HL-60 (cell line): ENCODE data around the gene CCDC197.

Experiments
- DNase-seq, 2 experiments: peaks; one replicate each; pipeline ENCODE4 v3.0.0-alpha.2; 2010 to 2020; ENCODE audit warnings: low read depth in 1 of 2, low spot score in 1 of 2
- H3K27ac ChIP-seq: fragments of 250-450 bp; sonication (Bioruptor Pico); replicated peaks from 2 replicates; pipeline ENCODE4 v1.5.1; 2020; ENCODE audit warnings: mild to moderate bottlenecking, moderate library complexity
- H3K27me3 ChIP-seq: fragments of 250-450 bp; sonication (Bioruptor Pico); 2 replicates; pipeline ENCODE4 v1.5.1; 2021; ENCODE audit warnings: mild to moderate bottlenecking, moderate library complexity; ENCODE audit not compliant: insufficient read depth, poor library complexity, severe bottlenecking
- H3K4me3 ChIP-seq: replicated peaks from 2 replicates; pipeline ENCODE4 v1.5.1; 2011; ENCODE audit warnings: mild to moderate bottlenecking, control low read depth, low read length; ENCODE audit not compliant: insufficient read depth
- CTCF ChIP-seq: IDR thresholded peaks from one replicate; pipeline ENCODE4 v1.5.1; 2011; ENCODE audit warnings: low read length, control low read depth, inconsistent platforms; ENCODE audit not compliant: insufficient read depth
- GABPA ChIP-seq: IDR thresholded peaks from 2 replicates; pipeline ENCODE4 v1.6.1; 2012; ENCODE audit warnings: low read depth
- POLR2AphosphoS5 ChIP-seq: IDR thresholded peaks from 2 replicates; pipeline ENCODE4 v1.6.1; 2012; ENCODE audit warnings: low read depth
- REST ChIP-seq: IDR thresholded peaks from 2 replicates; pipeline ENCODE4 v1.6.1; 2012; ENCODE audit warnings: low read depth; ENCODE audit not compliant: insufficient replicate concordance
- SPI1 ChIP-seq: IDR thresholded peaks from 2 replicates; pipeline ENCODE4 v1.6.1; 2012; ENCODE audit warnings: low read depth, mild to moderate bottlenecking, borderline replicate concordance

CCDC197 gene

GRCh38 chr14:94026173-94026888, 29.2 kb downstream of the CCDC197 start, which contains the start of gene OTUB2:
Gene OTUB2 (plus strand): TSS chr14:94026340. CDS start chr14:94026538, 198 bp downstream.
- no peak within 1 kb of the TSS for H3K27ac ChIP-seq
- TF ChIP-seq CTCF, result no peak

GRCh38 chr14:94026889-94027469, 29.9 kb downstream of the CCDC197 start:
- DNase-seq, result no peak
- peak overlapping the region; percentile 63 for H3K4me3 ChIP-seq
- TF ChIP-seq GABPA (no peak), CTCF (no peak), POLR2AphosphoS5 (no peak), SPI1 (no peak)
- no peak overlapping the region for H3K27ac ChIP-seq
- no peaks in the 10 kb centered on the region for H3K27me3 ChIP-seq

More at GRCh38 chr14:94026173-94026888, 29.2 kb downstream of the CCDC197 start, which contains the start of gene OTUB2:
- Histone ChIP-seq H3K4me3 (peak within 1 kb of the TSS; percentile 63), H3K27me3 (no peaks in the 10 kb centered on the region)
- DNase-seq, result peak; percentile 95 to 98

- Histone ChIP-seq H3K4me3 (no peak overlapping the region), H3K27me3 (no peaks in the 10 kb centered on the region), H3K27ac (no peak overlapping the region)
- TF ChIP-seq SPI1 (no peak), CTCF (no peak), REST (no peak), GABPA (no peak), POLR2AphosphoS5 (no peak)
- no peak for DNase-seq
These were observed 30.7 kb downstream of the CCDC197 start for GRCh38 chr14:94027566-94028449.

GRCh38 chr14:94028450-94028826, 31.3 kb downstream of the CCDC197 start:
- H3K27me3 ChIP-seq, result no peaks in the 10 kb centered on the region
- TF ChIP-seq CTCF, result no peak
- no peak for TF ChIP-seq GABPA
- no peak for TF ChIP-seq POLR2AphosphoS5
- TF ChIP-seq SPI1, result no peak
- TF ChIP-seq REST, result no peak
- no peak overlapping the region for H3K27ac ChIP-seq
- no peak for DNase-seq
- H3K4me3 ChIP-seq, result no peak overlapping the region
